ENCODE measurements around the gene CLEC2L. TPM values are rescaled to one million over a fixed set of nuclear protein-coding genes. Genes with fewer than 3 reads are reported as not detected.

Gene CLEC2L
- total RNA-seq, 1 experiment from 2014 or later, result not detected

DNA sequence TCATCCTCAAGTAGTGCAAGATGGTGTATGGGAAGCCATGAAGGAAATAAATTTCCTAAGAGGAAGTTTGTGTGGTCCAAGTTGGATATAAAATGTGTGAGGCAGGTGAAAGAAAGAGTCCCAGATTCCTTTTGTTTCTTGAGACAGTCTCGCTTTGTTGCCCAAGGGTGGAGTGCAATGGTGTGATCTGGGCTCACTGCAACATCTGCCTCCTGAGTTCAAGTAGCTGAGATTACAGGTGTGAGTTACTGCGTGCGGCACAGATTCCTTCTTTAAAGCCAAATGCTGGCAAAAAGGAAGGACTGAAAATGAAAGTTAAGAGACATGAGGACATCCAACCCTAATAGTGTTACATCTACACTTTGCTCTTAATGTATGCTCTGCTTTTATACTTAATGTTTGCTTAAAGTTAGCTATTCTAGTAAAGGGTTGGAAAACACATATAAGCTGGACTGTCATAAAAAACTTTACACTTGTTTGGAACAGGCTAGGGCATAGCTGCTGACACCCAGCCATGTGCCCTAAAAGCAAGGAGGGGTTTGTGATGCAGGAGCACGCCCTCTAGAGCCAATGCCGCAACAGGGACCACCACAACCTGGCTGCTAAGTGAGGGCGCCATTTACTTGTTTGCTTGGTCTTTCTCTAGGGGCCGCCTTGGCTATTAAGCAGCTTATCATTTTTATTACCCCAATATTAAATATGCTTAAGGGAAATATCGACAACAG is 34.5 kb downstream of the CLEC2L start:
- peak; percentile 10 for DNase-seq (ENCODE audit: low read depth)

- no peak for DNase-seq (ENCODE audit: low read depth)
Measured at GRCh38 chr7:139559364-139560105, 36.0 kb downstream of the CLEC2L start.

DNA sequence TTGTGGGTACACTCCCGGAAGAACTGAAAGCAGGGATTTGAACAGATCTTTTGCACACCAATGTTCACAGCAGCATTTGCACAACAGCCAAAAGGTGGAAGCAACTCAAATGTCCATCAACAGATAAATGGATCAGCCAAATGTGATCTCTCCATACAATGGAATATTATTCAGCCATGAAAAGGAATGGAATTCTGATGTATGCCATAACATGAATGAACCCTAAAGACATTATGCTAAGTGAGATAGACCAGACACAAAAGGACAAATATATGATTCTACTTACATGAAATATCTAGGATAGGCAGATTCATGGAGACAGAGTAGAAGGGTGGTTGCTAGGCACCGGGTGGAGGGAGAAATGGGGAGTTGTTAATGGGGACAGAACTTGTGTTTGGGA is 36.7 kb downstream of the CLEC2L start:
- DNase-seq (ENCODE audit: low read depth), result no peak

DNA sequence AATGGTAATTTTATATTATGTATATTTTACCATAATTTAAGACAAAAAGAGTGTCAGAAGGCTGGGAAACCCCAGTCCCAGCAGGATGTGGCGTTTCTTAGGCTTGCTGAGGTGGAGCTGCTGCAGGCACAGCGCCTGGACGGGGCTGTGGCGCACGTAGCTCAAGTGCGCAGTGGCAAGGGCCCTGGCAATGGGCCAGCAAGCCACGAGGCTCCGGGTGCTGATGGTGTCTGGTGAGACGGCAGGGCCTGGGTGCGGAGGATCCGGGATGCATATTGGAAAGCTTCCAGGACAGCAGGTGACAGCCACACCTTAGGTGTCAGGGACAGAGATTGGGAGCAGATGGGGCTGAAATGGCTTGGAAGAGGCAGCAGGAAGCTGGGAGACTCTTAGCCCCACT is 37.2 kb downstream of the CLEC2L start:
- DNase-seq (ENCODE audit: low read depth), result no peak

DNA sequence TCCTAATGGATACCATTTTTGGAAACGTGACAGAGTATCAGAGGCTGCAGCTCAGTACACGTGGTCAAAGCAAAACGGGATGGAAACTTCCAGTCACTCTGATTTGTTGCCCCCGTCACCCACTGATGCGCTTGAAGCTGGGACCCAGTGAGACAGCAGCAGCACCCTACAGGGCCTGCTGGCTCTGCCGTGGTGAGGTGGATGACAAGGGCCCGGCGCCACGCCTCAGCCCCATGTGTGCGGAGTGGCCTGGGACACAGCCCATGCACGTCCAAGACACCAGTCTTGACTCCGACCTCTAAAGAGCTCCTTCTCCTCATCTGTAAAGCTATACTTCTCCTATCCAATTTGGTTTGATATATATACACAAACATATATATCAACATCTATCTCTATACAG is 39.0 kb downstream of the CLEC2L start:
- DNase-seq (ENCODE audit: low read depth), result no peak

DNA sequence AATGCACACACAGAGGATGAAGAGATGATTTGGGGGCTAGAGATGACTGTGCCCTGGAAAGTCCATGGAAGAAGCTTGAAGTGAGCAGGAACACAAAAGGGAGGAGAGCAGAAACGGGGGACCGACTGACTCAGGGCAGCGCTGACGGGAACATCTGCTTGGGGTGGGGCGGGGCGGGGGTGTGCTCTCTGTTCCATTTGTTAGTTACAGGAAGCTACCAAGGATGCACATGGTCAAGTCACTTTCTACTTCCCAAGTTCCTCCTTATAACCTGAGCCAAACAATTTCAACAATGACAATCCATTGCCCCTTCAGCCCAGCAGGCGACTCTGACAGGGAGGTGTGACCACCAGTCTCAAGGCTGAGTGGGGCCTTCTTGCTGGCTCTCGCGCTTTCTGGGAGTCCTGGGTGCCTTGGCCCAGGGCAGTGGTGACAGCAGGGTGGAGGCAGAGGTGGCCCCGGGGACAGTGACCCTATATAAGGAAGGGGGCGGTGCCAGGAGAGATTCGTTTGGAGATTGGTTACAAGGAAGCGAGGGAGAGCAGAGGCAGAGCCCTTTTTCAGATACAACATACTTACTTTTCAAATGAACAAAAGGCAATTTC is 39.6 kb downstream of the CLEC2L start:
- no peak for DNase-seq (ENCODE audit: low read depth)

DNA sequence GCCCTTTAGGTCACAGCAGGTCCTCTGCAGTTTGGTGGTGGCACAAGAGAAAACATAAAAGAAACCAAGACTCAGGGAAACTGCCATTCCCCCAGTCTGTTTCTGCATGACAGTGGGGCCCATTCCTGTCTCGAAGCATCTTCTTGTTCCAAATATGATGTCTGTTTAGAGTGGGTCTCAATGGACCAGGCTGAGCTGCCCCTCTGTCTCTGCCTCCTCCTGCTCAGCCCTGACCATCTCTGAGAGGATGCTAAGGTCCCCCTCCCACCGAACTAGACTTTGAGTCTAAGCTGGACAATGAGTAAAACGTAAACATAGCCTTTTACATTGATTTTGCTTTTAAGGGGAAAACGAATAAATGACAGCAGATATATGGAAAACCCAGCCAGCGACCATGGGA is 40.4 kb downstream of the CLEC2L start:
- DNase-seq (ENCODE audit: low read depth), result no peak

DNA sequence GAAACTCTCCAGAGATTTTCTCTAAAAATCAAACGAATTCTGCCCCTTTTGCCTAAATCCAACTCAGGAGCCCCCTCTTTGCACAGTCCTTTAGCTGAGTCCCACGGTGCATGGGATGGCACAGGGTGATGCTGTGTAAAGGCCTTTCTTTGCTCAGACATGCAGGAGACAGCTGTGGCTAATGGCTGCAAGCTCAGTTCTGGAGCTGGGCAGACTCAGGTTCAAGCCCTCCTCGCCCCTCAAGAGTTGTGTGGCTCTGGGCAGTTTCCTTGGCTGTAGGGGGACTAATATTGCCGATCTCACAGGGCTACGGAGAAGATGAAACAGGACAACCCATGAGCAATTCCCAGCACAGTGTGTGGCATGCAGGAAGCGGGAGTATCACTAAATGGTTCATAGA is 42.6 kb downstream of the CLEC2L start:
- no peak for DNase-seq (ENCODE audit: low read depth)

DNA sequence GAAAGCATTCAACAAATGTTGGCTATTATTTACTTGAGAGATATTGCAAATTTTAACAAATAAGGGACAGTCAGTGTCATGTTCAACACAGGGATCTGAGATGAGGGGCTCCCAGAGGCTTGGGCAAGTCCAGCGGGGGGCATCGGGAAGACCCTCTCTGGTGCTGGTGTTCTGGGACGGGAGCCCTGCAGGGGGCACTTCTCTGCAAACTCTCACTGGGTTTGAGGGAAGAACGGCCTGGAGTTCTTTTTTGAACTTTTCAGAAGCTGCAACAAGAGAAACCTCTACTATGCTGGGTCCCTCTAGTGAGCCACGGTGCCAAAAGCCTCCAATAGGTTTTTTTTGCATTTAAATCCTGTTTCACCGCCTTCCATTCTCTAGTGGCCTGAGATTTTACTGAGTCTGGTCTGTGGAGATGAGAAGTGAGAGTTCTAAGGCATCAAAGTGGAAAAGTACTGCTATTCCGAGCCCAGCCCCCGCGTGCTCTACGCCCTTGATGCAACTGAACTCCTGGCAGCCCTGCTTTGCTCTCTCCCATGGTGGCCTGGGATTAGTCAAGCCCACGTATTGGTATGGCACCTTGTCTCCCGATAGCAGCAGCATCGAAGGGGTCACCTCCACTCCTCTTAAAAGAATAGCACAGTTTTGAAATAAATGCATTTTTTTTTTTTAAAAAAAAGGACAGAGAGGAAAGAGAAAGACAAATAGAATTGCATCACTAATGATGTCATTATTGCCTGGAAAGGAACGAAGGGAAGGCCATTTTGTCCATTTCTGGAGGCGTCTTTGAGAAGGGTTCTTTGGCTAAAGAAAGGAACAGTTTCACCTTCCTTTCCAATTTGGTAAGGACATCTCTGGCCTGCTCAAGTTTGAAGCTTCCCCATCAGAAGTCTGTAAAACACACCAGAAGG is 43.5 kb downstream of the CLEC2L start:
- no peak for DNase-seq (ENCODE audit: low read depth)

- no peak for DNase-seq (ENCODE audit: low read depth)
Measured at GRCh38 chr7:139567647-139568345, 44.3 kb downstream of the CLEC2L start.

DNA sequence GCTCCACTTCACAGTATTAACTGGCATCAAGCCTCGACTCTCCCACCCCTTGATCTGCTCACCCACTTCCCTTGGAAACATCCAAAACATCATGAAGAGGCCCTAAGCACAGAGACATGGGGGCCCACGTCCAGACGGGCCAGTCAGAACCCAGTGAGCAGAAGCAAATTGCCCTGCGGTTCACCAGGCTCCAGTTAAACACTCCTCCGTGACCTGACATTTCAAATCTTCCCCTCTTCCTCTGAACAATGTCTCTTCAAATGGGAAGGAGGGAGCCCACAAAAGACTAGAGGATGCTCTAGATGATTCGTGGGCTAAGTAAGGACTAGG is 44.8 kb downstream of the CLEC2L start:
- DNase-seq (ENCODE audit: low read depth), result no peak

DNA sequence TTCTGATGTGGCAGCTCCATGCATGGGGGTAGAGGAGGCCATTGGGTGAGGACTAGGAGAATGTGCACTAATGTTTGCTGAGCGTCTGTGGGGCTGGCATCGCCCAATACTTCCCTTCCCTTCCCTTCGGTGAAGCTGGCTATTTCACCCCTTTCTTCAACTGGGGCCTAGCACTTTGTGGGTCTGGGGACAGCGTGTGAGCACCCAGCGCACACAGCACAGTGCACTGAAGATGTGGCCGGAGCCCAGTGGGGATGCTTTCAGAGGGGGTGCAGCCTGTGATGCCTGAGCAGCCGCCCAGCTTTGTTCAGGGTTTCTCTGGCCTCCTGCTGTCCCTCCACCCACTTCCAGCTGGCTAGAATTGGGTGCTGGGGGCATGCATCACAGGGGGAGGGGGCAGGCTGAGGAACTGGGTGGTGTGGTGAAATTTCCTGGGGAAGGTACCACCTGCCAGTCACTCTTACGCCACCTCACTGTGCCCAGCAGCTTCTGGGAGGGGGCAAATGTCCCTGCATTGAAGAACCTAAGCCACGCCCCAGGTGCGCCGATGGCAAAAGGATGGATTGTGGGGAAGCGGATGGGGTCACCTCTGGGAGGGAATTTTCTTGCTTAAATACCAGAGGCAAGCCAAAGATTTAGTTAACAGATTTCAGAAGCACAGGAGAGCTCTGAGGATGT is 45.5 kb downstream of the CLEC2L start:
- DNase-seq (ENCODE audit: low read depth), result no peak

GRCh38 chr7:139570119-139570518 is 46.6 kb downstream of the CLEC2L start:
- no peak for DNase-seq (ENCODE audit: low read depth)

DNA sequence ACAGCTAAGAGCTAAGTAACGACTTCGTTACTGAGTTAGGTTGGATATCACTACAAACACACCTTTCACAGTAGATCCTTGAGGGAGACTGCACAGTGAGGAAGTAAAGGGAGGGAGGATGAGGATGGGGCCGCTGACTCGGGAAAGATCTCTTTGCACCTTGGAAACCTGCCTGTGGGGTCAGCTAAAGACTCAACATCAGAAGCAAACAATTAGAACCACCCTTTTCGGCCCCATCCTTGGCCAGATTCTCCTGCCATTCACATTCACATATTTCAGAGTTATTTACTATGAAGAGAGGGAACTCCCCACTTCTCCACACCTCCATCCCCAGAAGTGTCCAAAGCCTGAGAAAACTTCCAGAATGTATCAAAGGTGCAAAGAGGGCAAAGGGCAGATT is 47.1 kb downstream of the CLEC2L start:
- no peak for DNase-seq (ENCODE audit: low read depth)

DNA sequence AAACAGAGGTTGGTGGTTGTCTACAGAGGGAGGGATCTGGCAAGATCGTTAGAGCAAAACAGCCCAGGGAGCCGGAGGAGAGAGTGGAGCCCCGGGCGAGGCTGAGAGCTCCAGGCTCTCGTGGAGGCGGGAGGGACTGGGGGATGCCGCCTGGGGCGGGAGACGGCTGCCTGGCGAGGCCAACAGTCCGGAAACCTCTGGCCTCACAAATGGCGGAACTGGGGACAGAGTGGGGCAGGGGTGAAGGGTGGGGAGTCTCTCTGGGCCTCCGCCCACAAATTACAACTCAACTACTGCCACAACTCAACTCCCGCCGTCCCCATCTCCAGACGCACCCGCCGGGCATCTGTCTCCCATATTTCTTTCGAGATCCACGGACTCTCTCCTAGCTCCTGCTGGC is 47.7 kb downstream of the CLEC2L start:
- no peak for DNase-seq (ENCODE audit: low read depth)

DNA sequence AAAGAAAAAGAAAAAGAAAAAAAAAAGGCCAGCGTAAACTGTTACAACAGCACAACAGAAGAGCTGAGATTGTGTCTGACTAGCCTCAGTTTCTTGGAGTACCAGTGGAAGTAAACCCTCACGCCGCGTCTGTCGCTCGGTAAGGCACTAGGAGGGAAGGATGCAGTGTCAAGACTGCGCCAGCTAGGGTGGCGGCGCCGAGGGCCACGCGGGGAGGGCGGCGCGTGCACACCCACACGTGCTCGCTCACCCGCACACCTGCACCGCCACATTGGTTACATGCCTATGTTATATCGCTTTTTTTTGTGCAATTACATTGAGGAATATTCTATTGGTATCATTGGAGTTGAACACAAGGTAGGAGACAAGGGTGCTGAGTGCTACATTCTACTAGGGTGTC is 48.2 kb downstream of the CLEC2L start:
- no peak for DNase-seq (ENCODE audit: low read depth)

GRCh38 chr7:139572071-139572470 is 48.6 kb downstream of the CLEC2L start:
- DNase-seq (ENCODE audit: low read depth), result no peak

DNA sequence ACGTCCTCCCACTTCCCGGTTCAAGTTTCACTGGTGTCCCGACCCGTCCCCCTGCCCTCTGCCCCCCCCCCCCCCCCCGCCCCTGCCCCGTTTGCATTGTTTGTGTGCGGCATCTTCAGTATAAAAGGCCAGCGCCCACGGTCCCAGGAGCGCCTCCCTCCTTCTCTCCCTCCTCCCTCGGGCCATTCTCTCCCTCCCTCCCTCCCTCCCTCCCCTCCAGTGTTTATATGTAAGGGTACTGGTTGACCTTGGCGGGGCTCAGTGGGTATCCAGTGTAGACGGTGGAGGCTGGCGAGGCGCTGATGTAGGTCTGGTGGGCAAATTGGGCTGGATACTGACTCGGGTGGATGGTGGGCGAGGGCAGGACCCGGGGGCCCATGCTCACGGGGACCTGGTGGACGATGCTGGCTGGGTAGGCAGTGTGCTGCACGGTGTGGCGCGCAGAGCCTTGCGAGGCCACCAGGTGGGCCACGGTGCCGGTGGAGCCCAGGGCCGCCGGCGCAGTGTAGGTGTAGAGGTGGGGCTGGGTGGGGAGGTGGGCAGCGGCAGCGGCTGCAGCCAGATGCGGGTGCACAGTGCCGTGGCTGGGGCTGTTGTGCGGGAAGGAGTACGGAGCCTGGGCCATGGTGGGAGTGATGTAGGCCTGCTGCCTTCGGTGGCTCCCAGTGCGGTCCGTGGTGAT is 49.4 kb downstream of the CLEC2L start:
- no peak for DNase-seq (ENCODE audit: low read depth)

- DNase-seq (ENCODE audit: low read depth), result no peak
Measured at GRCh38 chr7:139573871-139574270, 50.4 kb downstream of the CLEC2L start.

DNA sequence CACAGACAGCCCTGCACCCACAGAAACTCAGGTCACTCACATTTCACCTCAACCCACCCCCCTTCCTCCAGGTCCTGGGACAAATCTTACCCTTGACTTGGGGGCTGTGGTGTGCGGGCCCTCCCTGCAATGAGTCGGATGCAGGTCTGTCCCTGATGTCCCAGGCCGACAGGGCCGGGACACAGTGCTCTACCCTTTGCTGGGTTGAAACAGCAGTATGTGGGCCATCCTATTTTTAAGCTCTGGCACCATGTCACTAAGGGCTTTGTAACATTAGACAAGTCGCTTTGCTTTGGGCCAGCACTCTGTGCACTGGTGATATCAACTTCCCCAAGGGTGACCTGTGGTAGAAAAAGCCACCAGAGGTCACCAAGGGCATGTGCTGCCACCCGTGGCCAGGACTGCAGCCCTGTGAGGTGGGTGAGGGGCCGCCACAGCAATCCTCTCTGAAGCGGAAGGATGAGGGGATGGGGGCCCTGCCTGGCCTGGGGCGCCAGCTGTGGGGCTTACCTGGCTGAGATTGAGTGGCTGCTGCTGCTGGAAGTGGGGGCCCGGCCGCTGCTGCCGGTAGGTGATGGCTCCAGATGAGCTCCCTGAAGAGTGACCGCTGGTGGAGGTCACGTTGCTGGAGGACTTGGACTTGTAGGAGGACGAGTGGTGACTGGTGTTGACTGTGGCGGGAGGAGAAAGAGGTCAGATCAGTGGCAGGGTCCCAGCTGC is 51.3 kb downstream of the CLEC2L start:
- no peak for DNase-seq (ENCODE audit: low read depth)

Data from RPMI7951 (cell line).